Measurements from ENCODE around the gene SLC25A48. TPM values are rescaled to one million over a fixed set of nuclear protein-coding genes. Genes with fewer than 3 reads are reported as not detected.
A peak's percentile ranks its signal among the peaks of the same experiment; 100 is the strongest.
"Not testable (repeated sequence)": the region's sequence is repeated elsewhere in the genome, so short reads cannot be mapped to it uniquely, and the experiment has no call there.

Gene SLC25A48
- total RNA-seq, 1 donor from 2014 or later: not detected

DNA sequence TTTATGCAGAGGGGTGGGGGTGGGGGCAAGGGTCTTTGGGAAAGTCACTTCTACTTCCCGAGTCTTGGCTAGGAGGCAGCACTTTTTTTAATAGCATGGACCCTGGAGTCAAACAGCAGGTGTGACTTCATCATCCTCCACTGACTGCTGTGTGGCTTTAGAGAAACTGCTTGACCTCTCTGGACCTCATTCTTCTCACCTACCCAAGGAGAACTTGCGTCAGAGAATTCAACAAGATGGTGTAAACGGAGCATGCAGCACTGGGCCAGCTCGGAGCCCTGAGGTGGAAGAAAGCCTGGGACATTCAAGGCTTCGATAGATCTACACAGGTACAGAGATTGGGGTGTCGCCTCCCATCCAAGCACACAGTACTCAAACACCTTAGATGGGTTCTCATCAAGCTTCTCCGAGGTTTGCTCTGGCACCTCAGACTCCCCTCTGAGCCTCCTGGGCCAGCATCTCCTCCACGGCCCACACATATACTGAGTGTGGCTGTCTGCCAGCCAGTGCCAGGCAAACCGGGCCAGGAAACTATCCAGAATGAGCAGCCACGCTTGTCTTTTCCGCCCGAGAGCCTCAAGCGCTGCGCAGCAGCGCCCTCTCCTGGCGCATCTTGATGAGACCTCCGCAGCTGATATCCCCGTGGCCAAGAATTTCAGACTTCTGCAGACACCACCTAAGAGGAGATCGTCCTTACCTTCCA is 4.6 kb upstream of the SLC25A48 start:
- DNase-seq (ENCODE audit: low spot score): peak; percentile 67

DNA sequence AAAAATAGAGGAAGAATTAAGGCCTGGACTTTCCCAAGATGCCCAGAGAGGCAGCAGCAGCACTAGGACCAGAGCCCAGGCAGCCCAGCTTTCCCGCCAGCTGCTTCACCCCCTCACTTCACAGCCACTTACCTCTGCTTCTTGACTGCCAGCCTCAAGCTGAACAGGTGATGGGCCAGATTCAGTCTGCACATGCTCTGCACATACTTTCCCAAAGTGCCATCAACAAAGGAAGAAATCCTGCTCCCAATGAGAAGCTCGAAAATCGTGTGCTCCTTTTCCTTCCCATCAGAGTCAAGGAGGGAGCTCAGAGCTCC is 4.1 kb upstream of the SLC25A48 start:
- DNase-seq (ENCODE audit: low spot score): no peak

DNA sequence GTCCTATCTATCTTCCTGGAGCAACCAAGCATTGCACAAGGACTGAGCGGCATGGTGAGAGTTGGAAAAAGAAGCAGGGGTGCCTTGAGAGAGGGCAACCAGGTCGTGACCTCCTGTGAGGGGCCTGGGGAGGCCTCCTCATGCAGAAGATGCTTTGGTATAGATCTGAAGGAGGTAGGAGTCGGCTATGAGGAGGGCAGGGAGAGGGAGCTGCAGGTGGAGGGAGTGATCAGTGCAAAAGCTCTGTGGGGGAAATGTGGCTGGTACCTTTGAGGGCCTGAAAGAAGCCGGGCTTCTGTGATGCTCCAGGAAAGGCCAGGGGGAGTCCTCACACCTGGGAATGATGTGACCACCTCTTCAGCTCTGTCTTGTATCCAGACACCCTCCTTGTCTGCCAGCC is 3.6 kb upstream of the SLC25A48 start:
- DNase-seq (ENCODE audit: low spot score): no peak

DNA sequence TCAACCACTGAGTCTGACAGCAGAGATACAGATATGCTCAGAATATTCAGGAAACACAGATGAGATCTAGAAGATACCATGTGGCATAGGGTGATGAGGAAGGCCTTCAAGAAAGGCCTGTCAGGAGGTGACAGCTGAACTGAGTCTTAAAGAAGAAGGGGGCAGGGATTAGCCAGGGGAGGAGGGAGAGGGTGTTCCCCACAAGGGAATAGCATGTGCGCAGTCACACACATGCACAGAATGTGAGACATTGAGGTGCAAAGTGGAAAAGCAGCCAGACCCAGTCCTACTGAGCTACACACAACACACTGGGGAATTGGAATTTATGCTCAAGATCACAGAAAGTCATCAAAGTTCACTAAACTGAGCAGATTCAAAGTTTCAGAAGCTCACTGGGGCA is 3.0 kb upstream of the SLC25A48 start:
- no peak for DNase-seq (ENCODE audit: low spot score)

DNA sequence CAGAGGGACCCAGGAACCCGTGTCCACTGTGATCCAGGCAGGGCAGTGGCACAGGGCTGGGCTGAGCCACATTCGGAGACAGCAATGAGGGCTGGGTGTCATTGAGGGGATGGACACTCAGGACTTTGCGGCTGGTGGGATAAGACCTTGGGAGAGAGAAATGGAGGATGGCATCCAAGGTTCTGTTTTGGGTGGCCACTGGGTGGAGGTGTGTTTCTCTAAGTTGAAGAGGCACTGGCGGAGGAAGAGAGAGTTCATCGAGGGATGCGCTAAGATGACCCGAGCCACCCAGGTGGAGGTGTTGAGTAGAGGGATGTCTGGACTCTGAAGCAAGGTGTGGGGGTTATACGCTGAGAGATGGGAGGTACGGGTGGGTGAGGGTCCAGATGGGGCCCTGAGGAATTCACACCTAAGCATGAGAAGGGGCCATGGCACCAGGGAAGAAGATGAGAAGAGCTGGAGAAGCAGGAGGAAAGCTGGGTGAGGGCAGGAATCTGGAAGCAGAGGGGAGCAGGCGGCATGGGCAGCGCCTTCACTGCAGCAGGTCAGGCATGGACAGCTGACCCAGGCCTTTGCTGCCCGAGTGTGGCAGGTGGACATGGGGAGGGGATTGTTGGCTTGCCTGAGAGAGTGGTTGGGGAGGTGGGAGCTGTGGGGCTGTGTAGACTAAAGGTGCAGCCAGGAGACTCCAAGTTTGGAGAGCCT is 2.5 kb upstream of the SLC25A48 start:
- DNase-seq (ENCODE audit: low spot score): peak; percentile 34

DNA sequence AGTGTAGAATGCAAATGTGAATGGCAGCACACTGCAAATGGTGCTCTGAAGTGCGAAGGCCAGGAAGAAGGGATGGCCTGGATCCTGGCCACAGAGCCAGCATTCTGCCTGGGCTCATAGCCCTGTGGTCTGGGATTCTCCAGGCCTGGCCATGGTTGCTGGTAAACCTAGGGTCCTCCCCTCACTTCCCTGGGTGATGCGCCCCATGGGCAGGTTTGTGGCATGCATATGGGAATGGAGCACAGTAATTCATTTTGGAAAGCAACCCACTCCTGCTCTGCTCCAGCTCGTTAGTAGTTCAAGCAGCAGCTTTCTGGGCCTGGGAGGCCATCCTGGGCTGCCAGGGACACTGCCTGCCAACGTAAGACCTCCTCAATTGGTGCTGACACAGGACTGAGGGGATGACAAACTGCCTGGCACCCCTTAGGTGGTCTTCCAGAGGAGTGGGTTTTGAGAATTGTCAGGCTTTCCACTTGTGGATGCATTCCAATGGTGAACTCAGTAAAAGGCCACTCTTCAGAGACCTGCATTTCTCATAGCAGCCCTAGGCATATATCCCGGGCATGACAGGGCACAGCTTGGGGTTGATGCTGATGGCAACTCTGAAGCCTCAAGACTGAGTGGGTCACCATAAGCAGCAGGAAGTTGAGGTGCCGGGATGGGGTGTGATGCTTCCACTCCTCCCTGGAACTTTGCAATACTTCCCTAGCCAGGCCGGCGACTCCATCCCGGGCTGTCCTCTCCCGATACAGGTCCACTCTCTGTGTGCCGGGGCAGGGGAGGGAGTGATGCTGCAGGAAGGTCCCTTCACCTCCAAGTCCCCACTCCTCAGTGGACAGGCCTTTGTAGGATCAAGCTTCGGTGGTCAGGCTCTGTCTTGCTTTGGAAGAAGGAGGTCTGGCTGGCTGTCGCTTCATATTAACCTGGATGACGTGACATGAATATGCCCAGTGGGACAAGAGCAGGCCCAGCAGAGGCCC is 1.2 kb upstream of the SLC25A48 start:
- DNase-seq (ENCODE audit: low spot score): peak; percentile 33

DNA sequence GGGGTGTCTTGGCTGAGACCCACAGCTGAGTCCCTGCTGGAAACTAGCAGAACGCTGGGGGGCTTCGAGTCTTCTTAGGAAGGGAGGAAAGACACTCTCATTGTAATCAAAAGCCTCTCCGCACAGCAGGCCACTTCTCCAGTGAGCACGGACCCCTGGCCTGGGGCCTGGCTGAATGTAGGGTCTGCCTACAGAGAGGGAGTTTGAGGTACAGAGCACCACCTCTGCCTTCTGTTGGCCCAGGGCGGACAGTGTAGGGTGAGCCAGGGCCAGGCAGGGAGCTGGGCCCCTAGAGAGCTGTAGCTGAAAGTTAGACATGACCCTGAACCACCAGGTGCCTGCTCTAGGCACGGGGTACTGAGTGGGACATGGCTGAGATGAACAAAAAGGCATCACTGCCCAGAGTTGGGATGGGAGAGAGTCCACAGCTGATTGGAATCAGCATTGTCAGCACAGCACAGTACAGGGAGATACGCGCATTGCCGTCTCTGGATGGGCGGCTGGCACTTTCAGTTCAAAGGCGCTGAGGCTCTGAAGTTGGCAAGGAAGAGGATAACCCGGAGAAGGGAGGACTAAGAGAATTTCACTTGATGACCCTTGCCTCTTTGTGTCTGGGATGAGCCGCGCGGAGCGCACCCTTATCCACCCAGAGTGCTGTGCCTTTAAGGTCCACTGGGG is 363 bp upstream of the SLC25A48 start:
- DNase-seq (ENCODE audit: low spot score): no peak

DNA sequence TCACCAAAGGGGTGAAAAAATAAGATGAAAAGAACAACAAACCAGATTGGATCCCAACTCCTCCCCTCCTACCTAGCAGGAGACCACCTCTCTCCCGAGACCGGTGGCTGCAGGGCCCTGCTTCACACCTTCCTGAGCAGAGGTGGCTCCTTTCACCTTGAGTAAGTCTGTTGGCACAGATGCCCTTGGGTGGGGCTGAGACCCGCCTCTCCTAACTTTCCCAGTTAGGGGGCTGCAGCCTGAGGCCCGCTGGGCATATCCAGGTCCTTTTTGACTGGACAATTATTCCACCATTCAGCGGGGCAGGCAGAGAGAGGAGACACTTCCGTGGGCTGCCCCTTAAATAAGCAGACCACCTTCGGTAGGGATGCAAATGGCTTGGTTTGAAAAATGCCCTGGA is 1.3 kb downstream of the SLC25A48 start:
- DNase-seq (ENCODE audit: low spot score): peak; percentile 33

DNA sequence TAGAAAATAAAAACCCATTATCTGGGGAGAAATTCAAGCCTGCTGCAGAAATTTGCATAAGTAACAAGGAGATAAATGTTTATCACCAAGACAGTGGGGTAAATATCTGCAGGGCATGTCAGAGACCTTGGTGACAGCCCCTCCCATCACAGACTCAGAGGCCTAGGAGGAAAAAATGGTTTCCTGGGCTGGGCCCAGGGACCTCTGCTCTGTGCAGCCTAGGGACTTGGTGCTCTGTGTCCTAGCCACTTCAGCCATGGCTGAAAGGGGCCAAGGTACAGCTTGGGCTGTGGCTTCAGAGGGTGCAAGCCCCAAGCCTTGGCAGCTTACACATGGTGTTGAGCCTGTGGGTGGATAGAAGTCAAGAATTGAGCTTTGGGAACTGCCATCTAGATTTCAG is 3.9 kb downstream of the SLC25A48 start:
- DNase-seq (ENCODE audit: low spot score): not testable (repeated sequence)

DNA sequence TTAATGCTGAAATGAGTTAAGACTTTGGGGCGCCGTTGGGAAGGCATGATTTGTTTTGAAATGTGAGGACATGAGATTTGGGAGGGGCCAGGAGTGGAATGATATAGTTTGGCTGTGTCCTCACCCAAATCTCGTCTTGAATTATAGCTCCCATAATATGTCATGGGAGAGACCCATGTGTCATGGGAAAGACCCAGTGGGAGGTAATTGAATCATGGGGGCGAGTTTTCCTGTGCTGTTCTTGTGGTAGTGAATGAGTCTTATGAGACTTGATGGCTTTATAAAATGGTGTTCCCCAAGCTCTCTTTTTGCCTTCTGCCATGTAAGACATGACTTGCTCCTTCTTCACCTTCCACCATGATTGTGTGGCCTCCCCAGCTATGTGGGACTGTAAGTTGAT is 5.1 kb downstream of the SLC25A48 start:
- DNase-seq (ENCODE audit: low spot score): no peak

DNA sequence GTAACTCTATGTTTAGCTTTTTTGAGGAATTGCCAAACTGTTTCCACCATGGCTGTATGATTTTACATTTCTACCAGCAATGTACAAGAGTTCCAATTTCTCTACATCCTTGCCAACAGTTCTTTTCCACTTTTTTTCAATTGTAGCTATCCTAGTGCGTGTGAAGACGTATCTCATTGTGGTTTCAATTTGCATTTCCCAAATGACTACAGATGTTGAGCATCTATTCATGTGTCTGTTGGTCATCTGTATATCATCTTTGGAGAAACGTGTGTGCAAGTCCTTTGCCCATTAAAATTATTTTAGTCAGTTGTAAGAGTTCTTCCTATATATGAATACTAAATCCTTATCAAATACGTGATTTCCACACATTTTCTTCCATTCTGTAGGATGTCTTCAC is 6.5 kb downstream of the SLC25A48 start:
- no peak for DNase-seq (ENCODE audit: low spot score)

DNA sequence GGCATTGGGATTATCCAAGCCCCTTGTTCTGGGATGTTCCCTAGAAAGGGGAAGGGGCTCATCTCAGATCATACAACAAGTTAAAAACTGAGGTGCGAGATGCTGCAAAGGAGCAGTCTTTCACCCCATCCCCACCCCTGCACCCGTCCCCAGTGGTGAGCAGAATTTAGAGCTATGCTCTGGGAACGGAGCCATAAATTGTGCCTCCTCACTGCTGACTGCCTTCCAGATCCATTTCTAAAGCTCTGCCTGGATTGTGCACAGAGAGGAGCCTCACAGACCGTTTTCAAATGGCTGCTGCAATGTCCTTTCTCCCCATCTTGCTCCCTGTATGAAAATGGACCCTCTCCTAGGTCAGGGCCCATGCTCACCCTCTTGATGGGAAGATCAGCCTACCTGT is 8.3 kb downstream of the SLC25A48 start:
- no peak for DNase-seq (ENCODE audit: low spot score)

DNA sequence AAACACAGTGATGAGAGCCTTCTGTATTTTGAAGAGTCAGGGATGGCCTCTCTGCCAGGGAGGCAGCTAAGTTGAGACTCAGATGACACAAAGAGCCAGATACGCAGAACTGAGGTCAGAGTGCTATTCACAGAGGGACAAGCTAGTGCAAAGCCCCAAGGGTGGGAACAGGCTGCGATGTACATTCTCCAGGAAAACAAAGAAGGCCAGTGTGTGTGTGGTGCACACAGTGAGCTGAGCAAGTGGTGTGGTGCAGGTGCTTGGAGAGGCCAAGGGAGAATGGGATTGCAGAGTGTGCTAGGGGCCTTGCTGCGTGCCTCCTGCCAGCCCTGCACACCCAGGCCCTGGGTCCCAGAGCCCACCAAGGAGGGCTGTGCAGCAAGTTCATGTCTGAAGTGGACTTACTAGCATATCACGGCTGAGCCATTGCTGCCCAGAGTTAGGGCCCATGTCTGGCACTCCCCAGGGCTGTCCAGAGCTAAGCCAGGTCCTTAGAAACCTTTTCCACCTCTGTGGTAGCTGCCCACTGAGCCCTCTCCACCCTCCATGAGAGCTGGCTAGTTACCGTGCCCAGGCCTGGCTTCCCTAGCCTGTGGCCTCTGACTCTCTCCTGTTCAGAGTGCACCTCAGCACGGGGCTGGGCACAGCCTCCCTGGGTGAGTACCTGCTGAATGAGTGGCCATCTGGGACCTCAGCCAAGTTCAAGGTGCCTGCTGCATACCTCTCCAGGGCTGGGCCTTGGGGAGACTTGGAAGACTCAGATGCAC is 9.3 kb downstream of the SLC25A48 start:
- DNase-seq (ENCODE audit: low spot score): no peak

DNA sequence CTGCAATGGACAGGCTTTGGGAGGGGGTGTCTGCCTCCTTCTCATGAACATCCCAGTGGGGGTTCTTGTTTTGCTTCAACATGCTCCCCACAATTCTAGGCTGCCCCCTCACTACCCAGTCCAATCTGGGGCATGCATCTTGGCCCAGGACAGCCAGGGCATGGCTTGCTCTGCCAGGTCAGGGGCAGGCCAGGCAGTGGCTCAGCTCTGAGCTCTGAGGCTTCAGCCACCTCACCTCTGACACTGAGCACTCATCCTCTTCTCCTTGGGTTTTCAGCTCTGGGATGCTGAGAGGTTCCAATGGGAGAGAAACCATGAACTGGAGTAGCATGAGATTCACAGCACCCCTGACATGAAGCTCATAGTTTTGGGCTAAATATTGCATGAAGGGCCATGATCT is 11.8 kb downstream of the SLC25A48 start:
- DNase-seq (ENCODE audit: low spot score): no peak

DNA sequence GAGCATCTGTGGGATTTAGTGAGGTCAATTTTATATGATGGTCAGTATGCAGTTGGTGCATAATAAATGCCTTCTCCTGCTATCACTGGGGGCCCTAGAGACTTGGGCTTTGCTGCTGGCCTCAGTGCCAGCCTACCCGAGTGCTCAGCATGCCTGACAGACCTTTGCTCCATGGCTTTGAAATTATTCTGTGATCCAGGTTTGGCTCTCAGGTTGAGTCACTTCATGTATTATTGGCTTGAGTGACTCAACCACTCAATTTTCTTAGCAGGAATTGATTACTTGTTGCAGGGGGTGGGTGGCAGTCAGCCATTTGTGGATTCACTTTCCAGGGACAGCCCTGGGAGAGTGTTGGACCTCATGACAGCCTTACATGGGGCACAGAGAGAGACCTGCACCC is 13.5 kb downstream of the SLC25A48 start:
- DNase-seq (ENCODE audit: low spot score): no peak

DNA sequence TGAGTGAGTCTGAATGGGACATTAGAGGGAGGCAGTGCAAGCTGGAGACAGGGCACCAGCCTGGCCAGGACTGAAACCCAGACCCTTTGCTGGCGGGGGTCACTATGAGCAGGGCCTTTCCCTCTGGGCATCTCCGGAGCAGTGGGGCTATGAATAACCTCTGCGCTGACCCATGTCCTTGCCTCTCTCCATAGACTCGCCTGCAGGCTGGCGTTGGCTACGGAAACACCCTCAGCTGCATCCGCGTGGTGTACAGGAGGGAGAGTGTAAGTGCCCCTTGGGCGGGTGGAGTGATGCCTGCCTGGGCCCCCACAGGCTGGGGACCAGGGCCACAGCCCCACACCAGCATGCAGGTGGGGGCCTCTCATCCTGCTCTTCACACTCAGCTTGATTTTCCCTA is 15.8 kb downstream of the SLC25A48 start:
- no peak for DNase-seq (ENCODE audit: low spot score)

DNA sequence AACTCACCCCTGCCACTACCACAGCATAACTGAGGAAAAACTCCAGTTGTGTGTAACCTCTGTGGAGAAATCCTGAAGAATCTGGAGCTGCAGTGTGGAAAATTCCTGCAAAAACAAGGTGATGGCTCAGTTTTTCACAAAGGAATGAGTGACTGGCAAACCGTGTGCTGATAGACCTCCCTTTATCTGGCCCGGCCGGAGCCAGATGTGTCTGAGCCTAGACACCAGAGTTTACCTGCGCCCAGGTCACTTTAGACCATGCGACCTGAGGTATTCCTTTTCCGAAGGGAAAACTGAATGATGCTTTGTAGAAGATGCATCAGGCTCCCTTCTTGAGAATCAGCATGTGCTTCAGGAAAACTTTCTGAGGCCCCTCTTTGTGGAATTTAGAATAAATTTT is 16.2 kb downstream of the SLC25A48 start:
- DNase-seq (ENCODE audit: low spot score): no peak

DNA sequence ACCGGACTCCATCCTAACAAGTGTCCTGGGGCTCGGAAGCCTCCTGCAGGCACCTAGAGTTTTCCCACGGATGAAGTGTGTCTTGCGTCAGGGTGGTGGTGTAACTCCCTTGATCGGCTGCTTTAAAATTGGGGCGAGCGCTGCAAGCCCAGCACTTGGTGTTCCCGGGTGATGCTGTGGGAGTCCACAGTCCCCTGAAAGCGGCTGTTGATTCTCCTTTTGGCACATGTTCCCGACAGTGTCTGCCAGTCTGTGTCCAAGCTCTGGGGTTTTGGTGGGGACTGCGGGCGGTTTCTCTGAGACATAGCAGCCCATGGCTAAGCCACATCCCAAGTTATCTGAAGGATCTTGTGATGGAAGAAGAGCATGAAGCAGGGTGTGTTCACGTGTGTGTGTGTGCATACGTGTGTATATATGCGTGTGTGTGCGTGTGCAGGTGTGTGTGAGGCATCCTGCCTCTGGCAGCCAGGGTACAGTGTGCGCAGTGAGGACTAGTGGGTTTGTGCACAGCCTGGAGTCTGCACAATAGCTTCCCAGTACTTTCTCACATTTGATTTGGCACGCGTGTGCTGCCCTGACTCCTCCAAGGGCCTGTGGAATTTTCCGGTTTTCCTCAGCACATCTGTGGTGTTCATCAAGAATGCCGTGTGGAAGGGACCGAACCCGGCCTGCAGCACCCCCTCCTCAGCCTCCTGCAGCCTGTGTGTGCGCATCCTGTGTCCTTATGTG is 16.9 kb downstream of the SLC25A48 start:
- DNase-seq (ENCODE audit: low spot score): no peak

DNA sequence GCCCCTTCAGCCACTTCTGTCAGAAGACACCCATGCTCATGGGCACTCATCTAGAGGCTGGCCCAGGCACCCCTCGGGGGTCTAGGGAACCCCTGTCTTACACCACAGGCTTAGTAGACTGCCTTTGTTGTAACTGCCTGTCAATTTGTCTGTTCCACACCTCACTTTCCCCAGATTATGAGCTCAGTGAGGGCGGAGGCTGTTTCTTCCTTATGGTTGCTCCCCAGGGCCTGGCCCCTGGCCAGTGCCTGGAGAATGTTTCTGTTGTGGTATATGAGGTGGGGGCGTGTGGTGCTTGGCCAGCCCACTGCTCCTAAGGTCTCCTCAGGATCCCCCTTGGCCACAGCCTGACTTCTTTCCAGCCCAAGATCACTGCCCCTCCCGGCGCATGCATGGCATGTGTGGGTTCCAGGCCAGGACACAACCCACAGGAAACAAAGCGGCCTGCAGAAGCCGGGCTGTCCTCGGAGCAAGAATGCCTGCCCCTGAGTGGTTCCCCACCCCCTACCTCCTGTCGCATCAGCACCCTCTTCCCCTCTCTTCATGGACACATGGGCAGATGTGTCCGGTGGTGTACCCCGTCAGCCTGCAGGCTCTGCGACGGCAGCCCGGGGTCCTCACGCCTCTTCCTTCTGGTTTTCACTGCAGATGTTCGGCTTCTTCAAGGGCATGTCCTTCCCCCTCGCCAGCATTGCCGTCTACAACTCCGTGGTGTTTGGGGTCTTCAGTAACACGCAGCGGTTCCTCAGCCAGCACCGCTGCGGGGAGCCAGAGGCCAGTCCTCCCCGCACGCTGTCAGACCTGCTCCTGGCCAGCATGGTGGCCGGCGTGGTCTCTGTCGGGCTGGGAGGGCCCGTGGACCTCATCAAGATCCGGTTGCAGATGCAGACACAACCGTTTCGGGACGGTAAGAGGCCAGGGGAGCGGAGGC is 17.7 kb downstream of the SLC25A48 start:
- DNase-seq (ENCODE audit: low spot score): no peak

Data from ureter (tissue), 1 donor.